Measurements from ENCODE around the gene PODNL1. TPM values are rescaled to one million over a fixed set of nuclear protein-coding genes. Genes with fewer than 3 reads are reported as not detected.
A peak's percentile ranks its signal among the peaks of the same experiment; 100 is the strongest.

Gene PODNL1
- total and polyA plus RNA-seq, 2 of the 13 experiments (the other 11 are each of a cell fraction or from before 2014, with no cell fraction given), result 0.18 TPM; not detected in 1

- TF ChIP-seq, protein P1, sequence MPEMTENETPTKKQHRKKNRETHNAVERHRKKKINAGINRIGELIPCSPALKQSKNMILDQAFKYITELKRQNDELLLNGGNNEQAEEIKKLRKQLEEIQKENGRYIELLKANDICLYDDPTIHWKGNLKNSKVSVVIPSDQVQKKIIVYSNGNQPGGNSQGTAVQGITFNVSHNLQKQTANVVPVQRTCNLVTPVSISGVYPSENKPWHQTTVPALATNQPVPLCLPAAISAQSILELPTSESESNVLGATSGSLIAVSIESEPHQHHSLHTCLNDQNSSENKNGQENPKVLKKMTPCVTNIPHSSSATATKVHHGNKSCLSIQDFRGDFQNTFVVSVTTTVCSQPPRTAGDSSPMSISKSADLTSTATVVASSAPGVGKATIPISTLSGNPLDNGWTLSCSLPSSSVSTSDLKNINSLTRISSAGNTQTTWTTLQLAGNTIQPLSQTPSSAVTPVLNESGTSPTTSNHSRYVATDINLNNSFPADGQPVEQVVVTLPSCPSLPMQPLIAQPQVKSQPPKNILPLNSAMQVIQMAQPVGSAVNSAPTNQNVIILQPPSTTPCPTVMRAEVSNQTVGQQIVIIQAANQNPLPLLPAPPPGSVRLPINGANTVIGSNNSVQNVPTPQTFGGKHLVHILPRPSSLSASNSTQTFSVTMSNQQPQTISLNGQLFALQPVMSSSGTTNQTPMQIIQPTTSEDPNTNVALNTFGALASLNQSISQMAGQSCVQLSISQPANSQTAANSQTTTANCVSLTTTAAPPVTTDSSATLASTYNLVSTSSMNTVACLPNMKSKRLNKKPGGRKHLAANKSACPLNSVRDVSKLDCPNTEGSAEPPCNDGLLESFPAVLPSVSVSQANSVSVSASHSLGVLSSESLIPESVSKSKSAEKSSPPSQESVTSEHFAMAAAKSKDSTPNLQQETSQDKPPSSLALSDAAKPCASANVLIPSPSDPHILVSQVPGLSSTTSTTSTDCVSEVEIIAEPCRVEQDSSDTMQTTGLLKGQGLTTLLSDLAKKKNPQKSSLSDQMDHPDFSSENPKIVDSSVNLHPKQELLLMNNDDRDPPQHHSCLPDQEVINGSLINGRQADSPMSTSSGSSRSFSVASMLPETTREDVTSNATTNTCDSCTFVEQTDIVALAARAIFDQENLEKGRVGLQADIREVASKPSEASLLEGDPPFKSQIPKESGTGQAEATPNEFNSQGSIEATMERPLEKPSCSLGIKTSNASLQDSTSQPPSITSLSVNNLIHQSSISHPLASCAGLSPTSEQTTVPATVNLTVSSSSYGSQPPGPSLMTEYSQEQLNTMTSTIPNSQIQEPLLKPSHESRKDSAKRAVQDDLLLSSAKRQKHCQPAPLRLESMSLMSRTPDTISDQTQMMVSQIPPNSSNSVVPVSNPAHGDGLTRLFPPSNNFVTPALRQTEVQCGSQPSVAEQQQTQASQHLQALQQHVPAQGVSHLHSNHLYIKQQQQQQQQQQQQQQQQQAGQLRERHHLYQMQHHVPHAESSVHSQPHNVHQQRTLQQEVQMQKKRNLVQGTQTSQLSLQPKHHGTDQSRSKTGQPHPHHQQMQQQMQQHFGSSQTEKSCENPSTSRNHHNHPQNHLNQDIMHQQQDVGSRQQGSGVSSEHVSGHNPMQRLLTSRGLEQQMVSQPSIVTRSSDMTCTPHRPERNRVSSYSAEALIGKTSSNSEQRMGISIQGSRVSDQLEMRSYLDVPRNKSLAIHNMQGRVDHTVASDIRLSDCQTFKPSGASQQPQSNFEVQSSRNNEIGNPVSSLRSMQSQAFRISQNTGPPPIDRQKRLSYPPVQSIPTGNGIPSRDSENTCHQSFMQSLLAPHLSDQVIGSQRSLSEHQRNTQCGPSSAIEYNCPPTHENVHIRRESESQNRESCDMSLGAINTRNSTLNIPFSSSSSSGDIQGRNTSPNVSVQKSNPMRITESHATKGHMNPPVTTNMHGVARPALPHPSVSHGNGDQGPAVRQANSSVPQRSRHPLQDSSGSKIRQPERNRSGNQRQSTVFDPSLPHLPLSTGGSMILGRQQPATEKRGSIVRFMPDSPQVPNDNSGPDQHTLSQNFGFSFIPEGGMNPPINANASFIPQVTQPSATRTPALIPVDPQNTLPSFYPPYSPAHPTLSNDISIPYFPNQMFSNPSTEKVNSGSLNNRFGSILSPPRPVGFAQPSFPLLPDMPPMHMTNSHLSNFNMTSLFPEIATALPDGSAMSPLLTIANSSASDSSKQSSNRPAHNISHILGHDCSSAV (CRISPR knock-in tag; IDR thresholded peaks at IDR 0.05; ENCODE audit: borderline replicate concordance), result no peak
- TF ChIP-seq FOXM1 (CRISPR knock-in tag; IDR thresholded peaks at IDR 0.05) (no peak), CENPX (CRISPR knock-in tag; IDR thresholded peaks at IDR 0.05) (no peak)
Measured at GRCh38 chr19:13964776-13965175, 26.6 kb upstream of the PODNL1 start (continued).

- in situ Hi-C loops (cut with HindIII; ENCODE audit: extremely low pct_ligation_motif_present, low pct_unique_long_range_greater_than_20kb), result no loop called here
- BruUV-seq (replicated peaks), result no TSS peak
- peaks cover 11 to 38% of the 10 kb centered on the region in 2 experiments for H3K36me3 ChIP-seq (replicated peaks in 1 of 2; ENCODE audit: control insufficient read depth in 1 of 2, insufficient read depth in 2 of 2, low read length in 2 of 2)
- ATAC-seq (no peak), DNase-seq (ENCODE audit: low spot score) (no peak), FAIRE-seq (no peak)
- H4K20me1 ChIP-seq (ENCODE audit: insufficient read depth, low read length), result no peaks in the 10 kb centered on the region
- no peak overlapping the region for H3K9ac ChIP-seq (ENCODE audit: insufficient read depth, low read depth, low read length)
- H3K4me2 ChIP-seq (ENCODE audit: low read depth, low read length), result no peak overlapping the region
- H3K9me3 ChIP-seq (ENCODE audit: low read length), result no peaks in the 10 kb centered on the region
- H3K27ac ChIP-seq (ENCODE audit: extremely low read length, insufficient read depth, low read length), result no peak overlapping the region
- 98% methylated on average over 34 of the region's 48 CpGs for WGBS (ENCODE audit: low lambda C conversion rate)
- CTCF ChIA-PET (ENCODE audit: low intra/inter-chr PET ratio, low total read pairs), result no interaction called here
- no peaks in the 10 kb centered on the region for H3K4me1 ChIP-seq (ENCODE audit: insufficient read depth, low read length)
- TF ChIP-seq AGO2 (optimal IDR thresholded peaks at IDR 0.05; ENCODE audit: low read depth, low read length) (peak; percentile 5), ZNF180 (CRISPR knock-in tag; IDR thresholded peaks at IDR 0.05; ENCODE audit: borderline replicate concordance, low read depth) (no peak), ZNF383 (CRISPR knock-in tag; IDR thresholded peaks at IDR 0.05; ENCODE audit: borderline replicate concordance) (no peak), SIN3A (IDR thresholded peaks at IDR 0.05; ENCODE audit: borderline replicate concordance, low read depth, low read length) (no peak), HMGXB4 (CRISPR knock-in tag; IDR thresholded peaks at IDR 0.05; ENCODE audit: borderline replicate concordance in 1 of 2, low read depth in 1 of 2) (no peak), ZNF451 (CRISPR knock-in tag; IDR thresholded peaks at IDR 0.05) (no peak), CBFB (CRISPR knock-in tag; IDR thresholded peaks at IDR 0.05) (no peak), SRF (IDR thresholded peaks at IDR 0.05; ENCODE audit: low read depth, low read length) (no peak)
- TF ChIP-seq, protein P2, sequence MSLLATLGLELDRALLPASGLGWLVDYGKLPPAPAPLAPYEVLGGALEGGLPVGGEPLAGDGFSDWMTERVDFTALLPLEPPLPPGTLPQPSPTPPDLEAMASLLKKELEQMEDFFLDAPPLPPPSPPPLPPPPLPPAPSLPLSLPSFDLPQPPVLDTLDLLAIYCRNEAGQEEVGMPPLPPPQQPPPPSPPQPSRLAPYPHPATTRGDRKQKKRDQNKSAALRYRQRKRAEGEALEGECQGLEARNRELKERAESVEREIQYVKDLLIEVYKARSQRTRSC (CRISPR knock-in tag; IDR thresholded peaks at IDR 0.05; ENCODE audit: low read depth), result no peak
- intact Hi-C loops (cut with micrococcal nuclease; ENCODE audit: unreplicated experiment), result no loop called here
- POLR2A ChIA-PET, result no interaction called here
- H2AFZ ChIP-seq (ENCODE audit: low read length), result no peak overlapping the region
- H3K79me2 ChIP-seq (ENCODE audit: insufficient read depth, low read length), result no peaks in the 10 kb centered on the region
- H3K4me3 ChIP-seq (replicated peaks in 1 of 3; ENCODE audit: insufficient read depth in 1 of 3, low read depth in 2 of 3, low read length in 3 of 3), result no peak overlapping the region
- H3K27me3 ChIP-seq (ENCODE audit: control insufficient read depth in 1 of 2, insufficient read depth in 2 of 2, low read length in 2 of 2), result no peaks in the 10 kb centered on the region
Measured at GRCh38 chr19:13963603-13964105, 25.4 kb upstream of the PODNL1 start.
